ENCODE data around the gene CACNA1E. TPM values are rescaled to one million over a fixed set of nuclear protein-coding genes. Genes with fewer than 3 reads are reported as not detected.

The CACNA1E gene
- total RNA-seq, 1 experiment from 2014 or later: 0.46 TPM

- Mint-ChIP-seq H3K9me3 (no peaks in the 10 kb centered on the region; a peak in 1 of 5 replicates), H3K36me3 (ENCODE audit: insufficient read depth in 1 of 3, low read depth in 3 of 3) (no peaks in the 10 kb centered on the region; a peak in 1 of 7 replicates), H3K4me3 (no peak overlapping the region), H3K27me3 (ENCODE audit: low read depth) (peaks cover 23% of the 10 kb centered on the region), H3K4me1 (peaks cover 18 to 27% of the 10 kb centered on the region in 2 experiments), H3K27ac (no peak overlapping the region)
- no peak overlapping the region for H4K5ac ChIP-seq (ENCODE audit: insufficient read length, low read depth, low read length)
- no peak overlapping the region for H2BK120ac ChIP-seq (ENCODE audit: low read depth, low read length, poor library complexity, severe bottlenecking)
- DNase-seq: no peak
- no peak overlapping the region for H2BK20ac ChIP-seq (ENCODE audit: low read depth, low read length, poor library complexity, severe bottlenecking)
- no peak overlapping the region for H2AK5ac ChIP-seq (ENCODE audit: insufficient read length, low read length)
- no peaks in the 10 kb centered on the region for H3K79me1 ChIP-seq (ENCODE audit: insufficient read depth, low read depth, low read length, poor library complexity, severe bottlenecking)
- H3K27me3 ChIP-seq (ENCODE audit: insufficient read depth, low read length): no peaks in the 10 kb centered on the region
- H3K18ac ChIP-seq (ENCODE audit: insufficient read length, low read depth, low read length): no peak overlapping the region
- no peak overlapping the region for H3K27ac ChIP-seq (ENCODE audit: insufficient read length, low read depth, low read length)
- H4K91ac ChIP-seq (ENCODE audit: insufficient read length, low read depth, low read length): no peak overlapping the region
- H3K9ac ChIP-seq (ENCODE audit: extremely low read depth, insufficient read length, low read length): no peak overlapping the region
- H3T11ph ChIP-seq (ENCODE audit: low read length): no peak overlapping the region
- no CpG with 5 or more reads among the region's 2 CpGs for whole genome bisulfite sequencing (ENCODE audit: extremely low coverage, insufficient read length, low lambda C conversion rate)
- no peaks in the 10 kb centered on the region for H3K4me1 ChIP-seq (ENCODE audit: insufficient read depth, low read length)
- H3K4ac ChIP-seq (ENCODE audit: low read depth, low read length): no peak overlapping the region
- H3K23me2 ChIP-seq (ENCODE audit: insufficient read length, low read depth, low read length, poor library complexity, severe bottlenecking): no peaks in the 10 kb centered on the region
- no peaks in the 10 kb centered on the region for H3K9me3 ChIP-seq (ENCODE audit: control insufficient read depth, low read depth, low read length)
- H2BK15ac ChIP-seq (ENCODE audit: low read depth, low read length): no peak overlapping the region
- H3K56ac ChIP-seq (ENCODE audit: insufficient read length, low read depth, low read length): no peak overlapping the region
- H3K14ac ChIP-seq (ENCODE audit: insufficient read depth, low read length): no peak overlapping the region
- no peak overlapping the region for H2AFZ ChIP-seq (ENCODE audit: low read length)
- TF ChIP-seq, protein P1, sequence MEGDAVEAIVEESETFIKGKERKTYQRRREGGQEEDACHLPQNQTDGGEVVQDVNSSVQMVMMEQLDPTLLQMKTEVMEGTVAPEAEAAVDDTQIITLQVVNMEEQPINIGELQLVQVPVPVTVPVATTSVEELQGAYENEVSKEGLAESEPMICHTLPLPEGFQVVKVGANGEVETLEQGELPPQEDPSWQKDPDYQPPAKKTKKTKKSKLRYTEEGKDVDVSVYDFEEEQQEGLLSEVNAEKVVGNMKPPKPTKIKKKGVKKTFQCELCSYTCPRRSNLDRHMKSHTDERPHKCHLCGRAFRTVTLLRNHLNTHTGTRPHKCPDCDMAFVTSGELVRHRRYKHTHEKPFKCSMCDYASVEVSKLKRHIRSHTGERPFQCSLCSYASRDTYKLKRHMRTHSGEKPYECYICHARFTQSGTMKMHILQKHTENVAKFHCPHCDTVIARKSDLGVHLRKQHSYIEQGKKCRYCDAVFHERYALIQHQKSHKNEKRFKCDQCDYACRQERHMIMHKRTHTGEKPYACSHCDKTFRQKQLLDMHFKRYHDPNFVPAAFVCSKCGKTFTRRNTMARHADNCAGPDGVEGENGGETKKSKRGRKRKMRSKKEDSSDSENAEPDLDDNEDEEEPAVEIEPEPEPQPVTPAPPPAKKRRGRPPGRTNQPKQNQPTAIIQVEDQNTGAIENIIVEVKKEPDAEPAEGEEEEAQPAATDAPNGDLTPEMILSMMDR (conservative IDR thresholded peaks at IDR 0.05): no peak
- H4K20me1 ChIP-seq (ENCODE audit: control insufficient read depth, insufficient read depth, insufficient read length): no peaks in the 10 kb centered on the region
- no peak overlapping the region for H3K4me2 ChIP-seq (ENCODE audit: insufficient read depth, insufficient read length, low read length)
- H4K8ac ChIP-seq (replicated peaks; ENCODE audit: insufficient read length, low read depth, low read length): no peak overlapping the region
- no peak overlapping the region for H2BK5ac ChIP-seq (ENCODE audit: insufficient read length, low read length)
- no peak overlapping the region for H2BK12ac ChIP-seq (ENCODE audit: insufficient read length, low read depth, low read length)
- no peak overlapping the region for H3K23ac ChIP-seq (ENCODE audit: insufficient read length, low read depth, low read length)
- no peaks in the 10 kb centered on the region for H3K79me2 ChIP-seq (ENCODE audit: insufficient read depth, low read length)
Observed at GRCh38 chr1:181548497-181548896, 65.2 kb downstream of the CACNA1E start.
